ENCODE measurements around the gene NCKIPSD.

Gene NCKIPSD

DNA sequence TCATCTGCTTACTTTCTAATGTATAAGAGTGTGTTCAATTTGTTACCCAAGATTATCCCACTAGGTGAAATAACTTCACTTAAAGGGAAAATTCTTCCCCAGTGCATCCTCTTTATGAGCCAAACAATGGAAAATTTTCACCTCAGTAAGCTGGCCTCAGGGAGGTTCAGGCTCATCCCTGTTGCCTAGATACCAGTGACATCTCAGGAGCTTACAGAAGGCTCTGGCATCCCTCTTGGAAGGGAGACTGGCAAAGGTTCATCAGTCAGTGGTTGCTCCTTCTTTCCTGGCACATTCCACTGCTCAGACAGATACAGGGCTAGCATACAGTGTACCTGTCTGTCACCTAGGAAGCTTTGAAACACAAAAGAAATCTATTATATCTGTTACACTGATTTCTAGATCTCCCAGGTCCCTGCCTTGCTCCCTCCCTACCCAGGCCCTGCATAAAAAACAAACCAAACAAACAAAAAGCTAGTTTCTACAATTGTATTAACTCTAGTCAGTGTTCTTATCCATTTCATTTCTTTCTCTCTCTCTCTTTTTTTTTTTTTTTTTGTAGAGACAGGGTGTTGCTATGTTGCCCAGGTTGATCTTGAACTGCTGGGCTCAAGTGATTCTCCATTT, 29.6 kb upstream of the NCKIPSD start:
- no peaks in the 10 kb centered on the region for H3K9me3 ChIP-seq (ENCODE audit: control insufficient read depth, insufficient read depth, low read depth, low read length)
- H3K9ac ChIP-seq (ENCODE audit: low read length) = no peak overlapping the region
- peaks cover 50% of the 10 kb centered on the region for H3K36me3 ChIP-seq (ENCODE audit: control insufficient read depth, insufficient read depth, low read length)
- peak overlapping the region; percentile 94 for H3K4me3 ChIP-seq (ENCODE audit: low read depth, low read length)
- no peak overlapping the region for H3K27ac ChIP-seq (ENCODE audit: low read depth, low read length)
- H3K27me3 ChIP-seq (ENCODE audit: control insufficient read depth, insufficient read depth, low read length) = no peaks in the 10 kb centered on the region
- H3K4me1 ChIP-seq (ENCODE audit: control insufficient read depth, insufficient read depth, low read length) = peaks cover 14% of the 10 kb centered on the region

DNA sequence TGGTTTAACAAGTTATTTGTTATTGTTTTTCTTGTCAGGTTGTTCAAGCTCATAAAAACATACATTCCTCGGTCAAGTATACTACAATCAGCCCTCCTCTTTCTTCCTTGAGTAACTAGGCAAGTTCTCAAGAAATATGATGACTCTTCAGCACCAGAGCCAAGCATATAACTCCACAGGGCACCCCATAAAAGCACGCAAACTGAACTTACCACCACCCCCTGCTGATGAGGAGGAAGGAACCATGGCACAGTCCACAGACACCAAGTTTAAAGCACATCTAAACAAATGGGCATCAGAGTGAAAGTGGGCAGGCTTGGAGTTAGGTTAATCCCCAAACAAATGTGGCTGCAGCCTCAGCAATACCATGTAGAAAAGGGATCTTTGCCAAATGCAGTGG, 26.0 kb upstream of the NCKIPSD start:
- Histone ChIP-seq H3K9ac (ENCODE audit: low read length) (no peak overlapping the region), H3K36me3 (ENCODE audit: control insufficient read depth, insufficient read depth, low read length) (peaks cover 81% of the 10 kb centered on the region), H3K4me1 (ENCODE audit: control insufficient read depth, insufficient read depth, low read length) (peaks cover 26% of the 10 kb centered on the region), H3K4me3 (ENCODE audit: low read depth, low read length) (no peak overlapping the region), H3K27ac (ENCODE audit: low read depth, low read length) (no peak overlapping the region), H3K27me3 (ENCODE audit: control insufficient read depth, insufficient read depth, low read length) (no peaks in the 10 kb centered on the region), H3K9me3 (ENCODE audit: control insufficient read depth, insufficient read depth, low read depth, low read length) (no peaks in the 10 kb centered on the region)

DNA sequence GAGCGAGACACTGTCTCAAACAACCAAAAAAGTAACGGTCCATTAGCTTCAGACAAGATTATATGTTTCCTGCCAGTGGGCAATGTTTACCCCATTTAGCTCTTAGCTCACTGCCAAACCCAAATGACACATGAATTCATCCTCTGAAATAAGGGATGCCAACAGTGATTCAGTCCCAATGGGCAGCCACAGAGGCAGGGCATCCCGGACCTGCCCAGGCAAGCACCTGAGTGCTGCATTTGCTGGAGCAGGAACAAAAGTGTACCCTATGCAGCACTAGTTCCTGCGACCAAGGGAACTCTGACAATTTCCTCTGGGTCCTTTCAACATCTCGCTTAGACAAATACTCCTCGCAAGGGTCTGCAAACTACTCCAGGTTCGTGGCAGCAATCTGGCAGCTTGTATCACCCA, 23.3 kb upstream of the NCKIPSD start:
- Histone ChIP-seq H3K9ac (ENCODE audit: low read length) (no peak overlapping the region), H3K36me3 (ENCODE audit: control insufficient read depth, insufficient read depth, low read length) (peaks cover 82% of the 10 kb centered on the region), H3K27me3 (ENCODE audit: control insufficient read depth, insufficient read depth, low read length) (no peaks in the 10 kb centered on the region), H3K9me3 (ENCODE audit: control insufficient read depth, insufficient read depth, low read depth, low read length) (no peaks in the 10 kb centered on the region), H3K4me3 (ENCODE audit: low read depth, low read length) (no peak overlapping the region), H3K27ac (ENCODE audit: low read depth, low read length) (peak overlapping the region; percentile 43; the same call in 1 of the 2 replicates), H3K4me1 (ENCODE audit: control insufficient read depth, insufficient read depth, low read length) (peaks cover 17% of the 10 kb centered on the region)

DNA sequence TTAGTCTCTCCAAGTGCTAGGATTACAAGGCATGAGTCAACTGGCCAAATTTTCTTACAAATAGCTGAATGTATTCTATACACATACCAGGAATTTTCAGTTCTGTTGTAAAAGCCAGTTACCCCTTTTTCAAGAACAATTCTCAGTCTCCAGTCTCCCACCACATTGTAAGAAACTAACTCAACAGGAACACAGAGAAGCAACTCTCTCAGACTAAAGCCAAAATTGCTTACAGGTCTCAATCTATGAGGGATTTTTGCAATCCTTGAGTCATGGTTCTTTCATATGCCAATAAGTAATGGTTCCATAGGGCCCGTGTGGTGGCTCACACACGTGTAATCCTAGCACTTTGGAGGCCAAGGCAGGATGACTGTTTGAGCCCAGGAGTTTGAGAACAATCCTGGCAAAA, 22.8 kb upstream of the NCKIPSD start:
- H3K36me3 ChIP-seq (ENCODE audit: control insufficient read depth, insufficient read depth, low read length) = peaks cover 78% of the 10 kb centered on the region

DNA sequence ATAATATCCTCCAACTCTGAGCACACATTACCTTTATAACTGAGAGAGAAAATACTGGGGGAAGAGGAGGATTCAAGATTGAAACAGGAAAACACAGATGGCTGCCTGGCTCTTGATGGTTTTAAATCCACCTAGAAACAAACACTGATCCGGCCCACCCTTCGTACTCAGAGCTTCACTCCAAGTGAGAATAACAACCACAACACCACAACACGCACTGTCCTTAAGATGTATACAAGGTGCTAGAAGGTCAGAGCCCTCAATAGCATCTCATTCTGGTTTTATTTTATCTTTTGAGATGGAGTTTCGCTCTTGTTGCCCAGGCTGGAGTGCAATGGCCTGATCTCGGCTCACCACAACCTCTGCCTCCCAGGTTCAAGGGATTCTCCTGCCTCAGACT, 21.4 kb upstream of the NCKIPSD start:
- Histone ChIP-seq H3K4me1 (ENCODE audit: control insufficient read depth, insufficient read depth, low read length) (peaks cover 20% of the 10 kb centered on the region), H3K9me3 (ENCODE audit: control insufficient read depth, insufficient read depth, low read depth, low read length) (no peaks in the 10 kb centered on the region), H3K27ac (ENCODE audit: low read depth, low read length) (no peak overlapping the region), H3K27me3 (ENCODE audit: control insufficient read depth, insufficient read depth, low read length) (no peaks in the 10 kb centered on the region), H3K4me3 (ENCODE audit: low read depth, low read length) (no peak overlapping the region), H3K9ac (ENCODE audit: low read length) (no peak overlapping the region), H3K36me3 (ENCODE audit: control insufficient read depth, insufficient read depth, low read length) (peaks cover 70% of the 10 kb centered on the region)

More for the DNA sequence above, 22.8 kb upstream of the NCKIPSD start:
- H3K9ac ChIP-seq (ENCODE audit: low read length) = no peak overlapping the region
- no peak overlapping the region for H3K4me3 ChIP-seq (ENCODE audit: low read depth, low read length)
- peaks cover 17% of the 10 kb centered on the region for H3K4me1 ChIP-seq (ENCODE audit: control insufficient read depth, insufficient read depth, low read length)
- H3K27ac ChIP-seq (ENCODE audit: low read depth, low read length) = peak overlapping the region; percentile 43; the same call in 1 of the 2 replicates
- no peaks in the 10 kb centered on the region for H3K9me3 ChIP-seq (ENCODE audit: control insufficient read depth, insufficient read depth, low read depth, low read length)
- H3K27me3 ChIP-seq (ENCODE audit: control insufficient read depth, insufficient read depth, low read length) = no peaks in the 10 kb centered on the region

DNA sequence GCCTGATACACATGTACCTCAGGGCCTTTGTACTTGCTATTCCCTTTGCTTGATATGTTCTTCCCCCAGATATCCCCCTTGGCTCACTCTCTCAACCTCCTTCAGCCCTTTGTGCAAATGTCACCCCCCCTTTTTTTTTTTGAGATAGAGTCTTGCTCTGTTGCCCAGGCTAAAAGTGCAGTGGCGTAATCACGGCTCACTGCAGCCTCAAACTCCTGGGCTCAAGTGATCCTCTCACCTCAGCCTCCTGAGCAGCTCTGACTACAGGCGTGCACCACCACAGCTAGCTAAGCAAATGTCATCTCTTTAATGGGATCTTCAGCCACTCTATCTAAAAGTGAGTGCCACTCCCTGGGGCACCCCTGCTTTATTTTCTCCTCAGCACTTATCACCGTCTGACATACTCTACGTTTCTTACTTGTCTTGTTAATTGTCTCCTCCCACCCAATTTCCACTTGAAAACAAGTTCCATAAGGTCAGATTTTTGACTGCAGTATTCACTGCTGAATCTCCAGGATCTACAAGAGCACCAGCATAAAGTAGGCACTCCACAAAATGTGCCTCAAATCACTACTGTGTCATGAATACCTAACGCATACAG, 16.7 kb upstream of the NCKIPSD start:
- Histone ChIP-seq H3K4me3 (ENCODE audit: low read depth, low read length) (peak overlapping the region; percentile 34; the same call in 1 of the 2 replicates), H3K36me3 (ENCODE audit: control insufficient read depth, insufficient read depth, low read length) (peaks cover 61% of the 10 kb centered on the region), H3K27me3 (ENCODE audit: control insufficient read depth, insufficient read depth, low read length) (no peaks in the 10 kb centered on the region), H3K27ac (ENCODE audit: low read depth, low read length) (peak overlapping the region; percentile 86), H3K4me1 (ENCODE audit: control insufficient read depth, insufficient read depth, low read length) (peaks cover 10% of the 10 kb centered on the region), H3K9me3 (ENCODE audit: control insufficient read depth, insufficient read depth, low read depth, low read length) (no peaks in the 10 kb centered on the region), H3K9ac (ENCODE audit: low read length) (no peak overlapping the region)

DNA sequence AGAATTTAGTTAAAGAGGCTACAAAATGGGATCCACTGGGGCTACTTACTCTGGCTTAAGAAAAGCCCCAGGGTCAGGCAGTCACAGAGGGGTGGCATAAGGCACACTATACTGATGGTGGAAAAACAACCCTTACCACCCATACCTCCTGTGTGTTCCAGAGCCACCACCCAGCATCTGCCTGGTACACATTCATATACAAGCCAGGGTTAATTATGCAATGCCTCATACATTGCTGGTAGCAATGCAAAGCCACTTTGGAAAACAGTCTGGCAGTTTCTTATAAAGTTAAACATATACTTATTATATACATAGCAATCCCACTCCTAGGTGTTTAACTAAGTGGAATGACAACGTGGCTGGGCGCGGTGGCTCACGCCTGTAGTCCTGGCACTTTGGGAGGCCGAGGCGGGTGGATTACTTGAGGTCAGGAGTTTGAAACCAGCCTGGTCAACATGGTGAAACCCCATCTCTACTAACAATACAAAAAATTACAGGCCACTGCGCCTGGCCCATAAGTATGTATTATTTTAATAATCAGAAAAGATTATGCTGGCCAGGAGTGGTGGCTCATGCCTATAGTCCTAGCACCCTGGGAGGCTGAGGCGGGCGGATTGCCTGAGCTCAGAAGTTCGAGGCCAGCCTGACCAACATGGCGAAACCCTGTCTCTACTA, 15.2 kb upstream of the NCKIPSD start:
- Histone ChIP-seq H3K36me3 (ENCODE audit: control insufficient read depth, insufficient read depth, low read length) (peaks cover 50% of the 10 kb centered on the region), H3K4me3 (ENCODE audit: low read depth, low read length) (no peak overlapping the region), H3K4me1 (ENCODE audit: control insufficient read depth, insufficient read depth, low read length) (peaks cover 17% of the 10 kb centered on the region), H3K9me3 (ENCODE audit: control insufficient read depth, insufficient read depth, low read depth, low read length) (no peaks in the 10 kb centered on the region), H3K9ac (ENCODE audit: low read length) (no peak overlapping the region), H3K27ac (ENCODE audit: low read depth, low read length) (0 out of 2 replicates have a peak overlapping the region, but pooled peaks have one; percentile 34), H3K27me3 (ENCODE audit: control insufficient read depth, insufficient read depth, low read length) (no peaks in the 10 kb centered on the region)

DNA sequence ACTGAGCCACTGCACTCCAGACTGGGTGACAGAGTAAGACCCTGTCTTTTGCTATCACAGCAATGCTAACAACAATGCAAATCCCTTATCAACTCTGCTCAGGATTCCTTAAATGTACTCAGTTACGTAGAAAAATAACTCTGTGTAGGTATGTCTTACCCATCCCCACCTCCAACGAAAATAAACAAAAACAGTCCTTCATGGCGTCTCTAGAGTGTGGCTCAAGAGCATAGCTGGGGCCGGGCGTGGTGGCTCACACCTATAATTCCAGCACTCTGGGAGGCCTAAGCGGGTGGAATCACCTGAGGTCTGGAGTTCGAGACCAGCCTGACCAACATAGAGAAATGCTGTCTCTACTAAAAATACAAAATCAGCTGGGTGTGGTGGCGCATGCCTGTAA, 13.2 kb upstream of the NCKIPSD start:
- Histone ChIP-seq H3K36me3 (ENCODE audit: control insufficient read depth, insufficient read depth, low read length) (peaks cover 53% of the 10 kb centered on the region), H3K27ac (ENCODE audit: low read depth, low read length) (no peak overlapping the region), H3K9ac (ENCODE audit: low read length) (no peak overlapping the region), H3K4me3 (ENCODE audit: low read depth, low read length) (no peak overlapping the region), H3K27me3 (ENCODE audit: control insufficient read depth, insufficient read depth, low read length) (no peaks in the 10 kb centered on the region), H3K4me1 (ENCODE audit: control insufficient read depth, insufficient read depth, low read length) (peaks cover 27% of the 10 kb centered on the region), H3K9me3 (ENCODE audit: control insufficient read depth, insufficient read depth, low read depth, low read length) (no peaks in the 10 kb centered on the region)

DNA sequence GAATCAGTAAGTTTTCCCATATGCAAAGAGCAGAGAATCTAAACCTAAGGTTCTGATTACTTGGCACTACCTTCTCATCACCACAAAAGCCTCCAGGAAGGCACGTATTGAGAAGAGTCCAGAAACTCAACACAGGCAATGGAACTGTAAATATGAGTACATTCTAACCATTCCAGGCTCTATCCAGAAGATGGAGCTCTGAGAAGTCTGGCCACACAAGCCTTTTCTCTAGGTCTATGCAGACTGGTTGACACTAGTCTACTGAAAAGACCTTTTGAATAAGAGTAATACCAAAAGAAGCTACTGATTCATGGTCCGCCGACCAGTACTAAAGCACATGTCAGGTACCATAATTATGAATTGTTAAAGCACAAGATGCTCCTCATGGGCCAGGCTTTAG, 12.2 kb upstream of the NCKIPSD start:
- H3K4me3 ChIP-seq (ENCODE audit: low read depth, low read length) = no peak overlapping the region
- no peak overlapping the region for H3K9ac ChIP-seq (ENCODE audit: low read length)
- H3K4me1 ChIP-seq (ENCODE audit: control insufficient read depth, insufficient read depth, low read length) = peaks cover 30% of the 10 kb centered on the region
- H3K27me3 ChIP-seq (ENCODE audit: control insufficient read depth, insufficient read depth, low read length) = no peaks in the 10 kb centered on the region
- H3K9me3 ChIP-seq (ENCODE audit: control insufficient read depth, insufficient read depth, low read depth, low read length) = no peaks in the 10 kb centered on the region
- H3K27ac ChIP-seq (ENCODE audit: low read depth, low read length) = no peak overlapping the region
- peaks cover 63% of the 10 kb centered on the region for H3K36me3 ChIP-seq (ENCODE audit: control insufficient read depth, insufficient read depth, low read length)

DNA sequence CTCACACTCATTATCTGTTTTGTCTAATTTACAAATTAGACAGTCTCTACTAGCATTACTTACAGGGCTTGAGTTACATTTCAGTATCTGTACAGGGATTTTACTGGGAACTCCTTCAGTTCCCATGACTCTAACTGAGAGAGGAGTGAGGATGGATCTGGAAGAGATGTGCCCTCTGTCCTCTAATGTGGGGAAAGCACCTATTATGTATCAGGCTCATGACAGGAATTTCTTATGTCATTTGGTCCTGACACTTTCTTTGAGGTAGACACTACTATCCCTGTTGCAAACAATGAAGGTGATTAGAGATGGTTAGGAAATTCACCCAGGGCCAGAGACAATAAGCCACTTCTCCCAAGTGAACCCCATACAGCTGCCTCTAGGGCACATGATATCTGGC, 10.9 kb upstream of the NCKIPSD start:
- peaks cover 26% of the 10 kb centered on the region for H3K4me1 ChIP-seq (ENCODE audit: control insufficient read depth, insufficient read depth, low read length)
- no peak overlapping the region for H3K4me3 ChIP-seq (ENCODE audit: low read depth, low read length)
- H3K9me3 ChIP-seq (ENCODE audit: control insufficient read depth, insufficient read depth, low read depth, low read length) = no peaks in the 10 kb centered on the region
- no peak overlapping the region for H3K9ac ChIP-seq (ENCODE audit: low read length)
- H3K27ac ChIP-seq (ENCODE audit: low read depth, low read length) = no peak overlapping the region
- no peaks in the 10 kb centered on the region for H3K27me3 ChIP-seq (ENCODE audit: control insufficient read depth, insufficient read depth, low read length)
- H3K36me3 ChIP-seq (ENCODE audit: control insufficient read depth, insufficient read depth, low read length) = peaks cover 70% of the 10 kb centered on the region

DNA sequence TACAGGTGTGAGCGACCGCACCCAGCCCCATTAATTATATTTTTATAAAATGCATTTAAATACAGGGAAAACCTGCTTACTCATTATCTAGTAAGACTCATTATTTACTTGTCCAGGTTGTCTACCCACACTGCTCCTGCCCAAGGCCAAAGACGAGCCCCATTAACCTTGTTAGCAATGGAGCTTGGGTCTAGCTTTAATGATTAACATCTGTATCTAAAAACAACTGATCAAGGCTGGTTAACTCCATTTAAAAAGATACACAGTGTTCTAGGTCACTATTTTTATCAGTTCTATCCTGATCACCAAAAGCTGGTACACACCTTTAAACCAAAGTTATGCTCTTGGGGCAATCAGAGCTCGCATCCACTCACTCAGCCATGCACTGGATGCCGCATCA, 10.4 kb upstream of the NCKIPSD start:
- no peaks in the 10 kb centered on the region for H3K27me3 ChIP-seq (ENCODE audit: control insufficient read depth, insufficient read depth, low read length)
- peaks cover 74% of the 10 kb centered on the region for H3K36me3 ChIP-seq (ENCODE audit: control insufficient read depth, insufficient read depth, low read length)
- no peak overlapping the region for H3K27ac ChIP-seq (ENCODE audit: low read depth, low read length)

More for the DNA sequence above, 10.4 kb upstream of the NCKIPSD start:
- Histone ChIP-seq H3K4me3 (ENCODE audit: low read depth, low read length) (no peak overlapping the region), H3K9me3 (ENCODE audit: control insufficient read depth, insufficient read depth, low read depth, low read length) (no peaks in the 10 kb centered on the region), H3K4me1 (ENCODE audit: control insufficient read depth, insufficient read depth, low read length) (peaks cover 26% of the 10 kb centered on the region), H3K9ac (ENCODE audit: low read length) (no peak overlapping the region)
